Muscle of leg (tissue), 11 donors: Measurements from ENCODE around the gene TTC23L. TPM values are rescaled to one million over a fixed set of nuclear protein-coding genes. Genes with fewer than 3 reads are reported as not detected.

Experiments used
- DNase-seq: peaks from one replicate; pipeline ENCODE4 v3.0.0; 2013
- H3K27ac ChIP-seq: one replicate; pipeline ENCODE4 v1.5.1; 2013; ENCODE audit warnings: mild to moderate bottlenecking, low read length, control low read depth
- H3K27me3 ChIP-seq: one replicate; pipeline ENCODE4 v1.6.1; 2013; ENCODE audit warnings: low read length; ENCODE audit not compliant: control insufficient read depth, insufficient read depth
- H3K36me3 ChIP-seq: one replicate; pipeline ENCODE4 v1.6.1; 2013; ENCODE audit warnings: low read length; ENCODE audit not compliant: control insufficient read depth, insufficient read depth
- H3K4me1 ChIP-seq: one replicate; pipeline ENCODE4 v1.6.1; 2013; ENCODE audit warnings: low read length; ENCODE audit not compliant: control insufficient read depth, insufficient read depth
- H3K4me3 ChIP-seq: one replicate; pipeline ENCODE4 v1.5.1; 2013; ENCODE audit warnings: low read length, control low read depth
- H3K9me3 ChIP-seq: replicated peaks from 2 replicates; pipeline ENCODE4 v1.6.1; 2013; ENCODE audit warnings: low read depth, low read length; ENCODE audit not compliant: control insufficient read depth
- WGBS: methylation state at CpG from one replicate; pipeline ENCODE4 v1.1.5; 2013; ENCODE audit warnings: missing lambda C conversion rate; ENCODE audit not compliant: insufficient coverage; 5-methylcytosine and 5-hydroxymethylcytosine counted together
- polyA plus RNA-seq, 8 donors: library from polyadenylated mRNA; unstranded; fragments of 120-200 nt; gene quantifications; one replicate each; pipeline versions ENCODE4 v1.2.1 to v1.2.3, GENCODE V29; 2013; ENCODE audit warnings: inconsistent platforms in 1 of 8, low replicate concordance in 1 of 8; ENCODE audit not compliant: insufficient read length in 8 of 8, insufficient read depth in 1 of 8
- total RNA-seq: library from RNA; stranded (reverse); fragments of 120-200 nt; gene quantifications from one replicate; pipeline ENCODE4 v1.2.4, GENCODE V29; 2013

TTC23L gene
- total and polyA plus RNA-seq, 9 donors, result 0.12 to 0.68 (median 0.22) TPM

DNA sequence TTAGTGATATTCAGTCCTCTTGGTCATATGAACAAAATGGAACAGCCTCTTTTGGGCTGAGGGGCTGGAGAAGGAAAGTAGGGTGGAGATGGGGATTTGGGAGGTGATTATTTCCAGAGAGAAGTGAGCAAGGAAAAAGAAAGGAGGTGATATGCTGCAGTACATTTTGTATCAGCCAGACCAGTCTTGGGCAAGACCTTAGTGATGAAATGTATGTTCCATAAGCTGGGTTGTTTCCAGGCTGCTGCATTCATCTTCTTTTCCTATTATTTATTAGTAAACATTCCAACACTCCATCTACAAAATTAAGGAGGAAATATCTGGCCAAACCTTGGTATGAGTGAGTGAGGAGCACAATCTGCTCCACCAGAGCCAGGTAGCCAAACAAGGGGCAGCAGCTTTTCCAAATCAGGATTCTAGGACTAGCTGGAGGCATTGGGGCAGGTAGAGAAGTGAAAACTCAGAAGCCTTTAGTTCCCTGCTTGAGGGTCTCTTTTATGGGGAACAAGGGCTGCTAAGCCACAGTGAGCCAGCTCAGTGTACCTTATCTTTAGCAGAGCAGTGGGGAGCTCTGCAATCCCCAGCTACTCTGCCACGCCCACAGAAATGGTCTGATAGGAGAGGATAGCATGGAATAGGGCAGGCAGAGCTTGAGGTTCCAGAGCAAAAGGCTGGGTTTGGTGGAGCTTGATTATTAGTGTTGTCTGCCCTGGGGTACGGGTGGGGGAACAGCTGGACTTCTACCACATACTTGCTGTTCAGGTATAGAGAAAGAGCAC lies 56.9 kb downstream of the TTC23L start:
- H3K9me3 ChIP-seq, result no peaks in the 10 kb centered on the region
- no peak overlapping the region for H3K4me3 ChIP-seq
- H3K36me3 ChIP-seq, result peaks cover 2% of the 10 kb centered on the region
- H3K27me3 ChIP-seq, result no peaks in the 10 kb centered on the region
- H3K4me1 ChIP-seq, result no peaks in the 10 kb centered on the region
- no peak for DNase-seq
- no peak overlapping the region for H3K27ac ChIP-seq
- WGBS, result 90% methylated on average over 2 of the region's 2 CpGs

DNA sequence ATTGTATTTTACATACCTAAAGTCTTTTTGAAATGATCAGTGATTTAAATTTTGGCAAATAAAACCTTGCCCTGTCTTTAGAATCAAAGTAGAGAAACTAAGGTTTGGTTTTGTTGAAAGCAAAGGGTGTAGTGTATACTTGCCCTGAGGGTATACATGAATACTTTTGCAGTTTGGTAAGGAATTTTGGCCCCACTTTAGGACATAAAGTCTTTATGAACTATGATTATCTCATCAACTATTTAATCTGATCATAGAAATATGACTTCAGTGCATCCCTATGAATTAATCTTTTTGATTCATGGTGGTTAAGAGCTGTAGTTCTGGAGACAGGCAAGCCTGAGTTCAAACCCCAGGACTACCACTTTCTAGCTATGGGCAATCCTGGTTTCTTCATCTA lies 58.7 kb downstream of the TTC23L start:
- H3K27me3 ChIP-seq, result no peaks in the 10 kb centered on the region
- peaks cover 2% of the 10 kb centered on the region for H3K36me3 ChIP-seq
- no peak for DNase-seq
- no peaks in the 10 kb centered on the region for H3K4me1 ChIP-seq
- no peaks in the 10 kb centered on the region for H3K9me3 ChIP-seq
- no peak overlapping the region for H3K27ac ChIP-seq
- H3K4me3 ChIP-seq, result no peak overlapping the region

DNA sequence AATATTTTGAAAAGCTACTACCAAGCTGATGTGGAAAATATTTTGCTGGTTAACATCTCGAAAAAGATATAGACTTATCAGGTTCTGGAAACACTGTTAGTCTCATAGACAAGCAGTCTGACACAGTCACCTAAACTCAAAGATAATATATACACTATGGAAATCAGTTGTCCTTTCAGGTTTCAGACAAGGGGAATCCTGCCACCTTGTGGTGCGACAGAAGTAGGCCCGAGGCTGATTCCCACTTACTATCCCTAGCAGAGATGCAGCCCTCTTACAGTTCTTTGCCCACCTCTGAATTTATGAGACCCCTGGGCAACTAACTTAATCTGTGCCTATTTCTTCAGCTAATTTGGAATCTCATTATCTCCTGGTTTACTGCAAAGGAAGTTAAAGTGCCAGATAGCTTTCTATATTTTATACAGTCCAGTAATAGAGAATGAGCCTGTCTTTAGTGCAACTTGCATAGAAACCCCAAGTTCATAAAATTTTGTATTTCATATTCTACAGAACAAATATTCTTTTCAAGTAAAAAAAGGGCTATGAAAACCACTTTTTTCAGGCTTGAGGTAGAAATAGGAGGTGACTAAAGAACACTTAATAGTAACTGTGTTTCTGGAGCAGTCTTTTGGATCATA lies 59.4 kb downstream of the TTC23L start:
- no peaks in the 10 kb centered on the region for H3K9me3 ChIP-seq

DNA sequence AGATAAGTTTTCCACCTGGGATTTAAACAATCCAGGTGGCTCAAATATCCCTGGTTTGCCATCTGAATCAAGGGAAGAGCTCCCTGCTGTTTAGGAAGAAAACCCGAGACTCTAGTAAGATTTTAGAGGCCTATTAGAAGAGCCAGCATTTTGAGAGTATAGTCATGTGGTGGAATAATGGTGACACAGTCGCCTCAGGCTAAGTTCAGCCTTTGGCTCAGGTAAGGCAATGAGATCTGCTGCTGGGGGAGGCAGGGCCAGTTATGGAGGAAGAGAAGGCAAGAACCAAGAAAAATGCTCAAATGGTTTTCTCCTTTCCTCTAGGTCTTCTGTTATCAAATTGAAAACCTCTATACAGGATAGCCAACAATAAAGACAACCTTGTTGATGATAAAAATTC lies 60.1 kb downstream of the TTC23L start:
- 79% methylated on average over 2 of the region's 2 CpGs for WGBS
- Histone ChIP-seq H3K27ac (no peak overlapping the region), H3K4me1 (no peaks in the 10 kb centered on the region), H3K27me3 (no peaks in the 10 kb centered on the region), H3K4me3 (no peak overlapping the region), H3K9me3 (no peaks in the 10 kb centered on the region), H3K36me3 (peaks cover 2% of the 10 kb centered on the region)
- DNase-seq, result no peak

More for the DNA sequence above, 59.4 kb downstream of the TTC23L start:
- no peak overlapping the region for H3K27ac ChIP-seq
- DNase-seq, result peak; percentile 86
- no peaks in the 10 kb centered on the region for H3K4me1 ChIP-seq
- H3K36me3 ChIP-seq, result peaks cover 2% of the 10 kb centered on the region
- WGBS, result 0% methylated on average over 2 of the region's 3 CpGs
- H3K27me3 ChIP-seq, result no peaks in the 10 kb centered on the region
- H3K4me3 ChIP-seq, result no peak overlapping the region

DNA sequence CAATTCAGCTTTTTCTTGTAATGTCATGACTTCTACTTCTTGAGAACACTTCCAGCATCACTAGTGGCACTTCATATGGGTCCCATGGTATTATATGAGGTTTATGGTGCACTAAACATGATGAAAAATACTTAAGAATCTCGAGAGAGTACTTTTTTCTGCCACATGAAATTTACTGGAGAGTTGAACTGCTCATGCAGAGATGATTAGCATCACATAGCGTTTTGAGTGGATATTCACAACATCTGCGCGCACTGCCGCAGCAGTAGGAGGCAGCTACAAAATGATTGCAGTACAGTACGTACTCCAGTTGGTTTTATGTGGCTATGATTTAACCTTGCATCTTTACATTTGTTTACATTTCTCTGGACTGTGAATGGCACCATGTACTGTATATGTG lies 61.7 kb downstream of the TTC23L start:
- Histone ChIP-seq H3K4me3 (no peak overlapping the region), H3K9me3 (no peaks in the 10 kb centered on the region), H3K27me3 (no peaks in the 10 kb centered on the region), H3K27ac (no peak overlapping the region), H3K36me3 (peaks cover 4% of the 10 kb centered on the region), H3K4me1 (no peaks in the 10 kb centered on the region)
- no peak for DNase-seq
- WGBS, result 33% methylated on average over 1 of the region's 6 CpGs

DNA sequence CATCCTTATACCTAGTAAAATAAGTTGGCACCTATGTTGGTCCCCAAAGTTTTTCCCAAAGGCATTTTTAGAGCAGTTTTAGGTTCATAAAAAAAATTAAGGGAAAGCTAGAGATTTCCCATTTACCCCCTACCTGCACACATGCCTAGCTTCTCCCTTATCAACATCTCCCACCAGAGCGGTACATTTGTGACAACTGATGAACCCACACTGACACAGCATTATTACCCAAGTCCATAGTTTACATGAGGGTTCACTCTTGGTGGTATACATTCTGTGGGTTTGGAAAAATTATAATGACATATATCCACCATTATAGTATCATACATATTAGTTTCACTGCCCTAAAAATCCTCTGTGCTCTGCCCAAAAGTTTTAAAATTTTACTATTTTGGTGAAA lies 64.3 kb downstream of the TTC23L start:
- no peaks in the 10 kb centered on the region for H3K27me3 ChIP-seq
- H3K9me3 ChIP-seq, result no peaks in the 10 kb centered on the region
- no peak overlapping the region for H3K4me3 ChIP-seq
- peaks cover 12% of the 10 kb centered on the region for H3K36me3 ChIP-seq
- WGBS, result no CpG with 5 or more reads among the region's 1 CpG
- no peak for DNase-seq
- no peak overlapping the region for H3K27ac ChIP-seq
- H3K4me1 ChIP-seq, result no peaks in the 10 kb centered on the region

DNA sequence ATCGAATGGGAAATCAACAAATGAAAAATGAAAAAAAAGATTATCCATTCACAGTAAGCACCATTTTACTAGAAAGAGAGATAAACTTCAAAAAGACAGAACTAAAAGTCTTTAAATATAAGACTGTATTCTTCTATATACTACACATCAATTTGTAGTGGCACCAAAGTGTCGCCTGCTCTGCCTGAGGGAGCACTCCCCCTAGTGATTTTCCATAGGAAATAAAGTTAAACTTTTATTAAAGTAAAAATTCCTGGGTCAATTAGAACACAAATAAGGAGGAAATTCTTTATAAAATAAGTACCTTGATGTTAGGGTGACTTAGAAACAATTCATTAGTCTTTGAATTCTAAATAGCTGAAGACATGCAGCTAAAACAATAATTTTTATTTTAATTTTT lies 66.6 kb downstream of the TTC23L start:
- no peaks in the 10 kb centered on the region for H3K9me3 ChIP-seq
- H3K36me3 ChIP-seq, result peaks cover 20% of the 10 kb centered on the region
- no peak overlapping the region for H3K4me3 ChIP-seq
- no peak for DNase-seq
- H3K4me1 ChIP-seq, result no peaks in the 10 kb centered on the region
- no peaks in the 10 kb centered on the region for H3K27me3 ChIP-seq
- no CpG with 5 or more reads among the region's 2 CpGs for WGBS
- no peak overlapping the region for H3K27ac ChIP-seq

DNA sequence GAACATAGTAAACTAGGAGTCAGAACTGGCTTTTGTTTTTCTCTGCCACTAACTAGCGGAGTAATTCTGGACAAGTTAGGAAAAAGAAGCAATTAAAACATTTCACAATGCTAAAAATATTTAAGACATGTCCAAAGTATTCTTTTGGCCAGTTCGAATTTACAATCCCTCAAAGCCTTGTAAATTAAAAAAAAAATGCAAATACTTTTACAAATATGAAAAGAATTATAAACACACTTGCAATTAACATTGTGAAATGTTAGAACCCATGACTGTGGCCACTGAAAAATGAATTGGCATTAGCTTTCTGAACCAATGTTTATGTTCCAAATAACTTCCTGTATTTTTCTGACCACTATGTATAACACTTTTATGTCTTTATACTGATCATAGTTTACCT lies 74.1 kb downstream of the TTC23L start:
- Histone ChIP-seq H3K27me3 (no peaks in the 10 kb centered on the region), H3K4me1 (peaks cover 7% of the 10 kb centered on the region), H3K4me3 (no peak overlapping the region), H3K27ac (no peak overlapping the region), H3K9me3 (no peaks in the 10 kb centered on the region), H3K36me3 (peaks cover 22% of the 10 kb centered on the region)
- DNase-seq, result no peak
- no CpG with 5 or more reads among the region's 2 CpGs for WGBS

DNA sequence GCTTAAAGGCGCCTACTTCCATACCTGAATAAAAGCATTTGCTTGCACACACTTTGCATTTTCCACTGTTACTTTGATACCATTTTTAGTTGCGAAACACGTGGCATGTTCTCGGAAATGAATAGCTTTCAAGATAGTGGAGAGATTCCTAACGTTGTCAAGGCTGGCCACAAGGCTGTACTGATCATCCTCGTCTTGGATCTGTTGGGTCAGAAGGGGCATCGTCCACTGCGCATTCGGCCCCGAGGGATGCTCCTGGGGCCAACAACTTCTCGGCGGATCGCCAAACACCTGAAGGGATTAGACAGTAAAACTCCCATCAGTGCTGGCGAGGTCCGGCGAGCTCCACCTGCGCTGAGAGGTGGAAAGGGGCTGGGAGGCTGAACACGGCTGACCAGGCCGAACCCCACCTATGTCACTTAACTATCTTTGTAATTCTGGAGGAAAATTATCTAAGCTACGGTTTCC lies 75.7 kb downstream of the TTC23L start:
- H3K27me3 ChIP-seq, result no peaks in the 10 kb centered on the region
- peaks cover 21% of the 10 kb centered on the region for H3K36me3 ChIP-seq
- peaks cover 7% of the 10 kb centered on the region for H3K4me1 ChIP-seq
- 1% methylated on average over 15 of the region's 20 CpGs for WGBS
- peak overlapping the region; percentile 91 for H3K4me3 ChIP-seq
- DNase-seq, result no peak
- no peaks in the 10 kb centered on the region for H3K9me3 ChIP-seq
- H3K27ac ChIP-seq, result peak overlapping the region; percentile 93

DNA sequence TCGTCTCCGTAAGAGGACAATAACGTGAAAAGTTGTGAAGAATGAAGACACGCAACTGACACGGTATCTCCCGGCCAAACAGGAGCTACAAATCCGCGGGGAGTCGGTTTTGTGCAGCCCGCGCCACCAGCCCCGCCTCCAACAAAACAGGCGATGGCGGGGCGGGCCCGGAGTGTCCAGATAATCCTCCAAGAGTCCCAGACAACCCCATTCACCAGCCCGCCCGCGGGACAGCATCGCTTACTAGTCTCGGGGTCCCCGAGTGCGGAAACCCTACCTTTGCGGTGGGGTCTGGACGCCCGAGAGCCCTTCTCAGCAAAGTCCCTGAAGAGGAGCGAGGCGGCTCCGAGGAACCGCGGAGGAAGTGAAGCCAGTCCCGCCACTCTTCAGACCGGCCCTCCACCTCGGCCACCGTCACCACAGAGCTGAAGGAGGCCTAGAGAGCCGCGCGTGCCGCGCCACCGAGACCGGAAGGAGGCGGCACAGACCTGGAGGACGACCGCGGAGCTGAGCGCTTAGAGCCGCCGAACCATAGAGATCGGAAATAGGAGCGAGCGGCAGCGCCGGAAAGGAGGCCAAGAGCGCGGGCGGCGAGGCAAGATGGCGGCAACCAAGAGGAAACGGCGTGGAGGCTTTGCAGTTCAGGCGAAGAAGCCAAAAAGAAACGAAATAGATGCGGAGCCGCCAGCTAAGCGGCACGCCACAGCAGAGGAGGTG lies 76.3 kb downstream of the TTC23L start, which contains the start of the genes BRIX1 and RAD1:
TSS of gene BRIX1 (plus strand) at position 573 of the 717 bp plus-strand sequence. CDS start at position 601, 28 bp downstream.
TSS of gene RAD1 (minus strand) at position 366 of the 717 bp plus-strand sequence. CDS start 612 bp downstream, outside the sequence.
- Histone ChIP-seq H3K4me1 (peaks cover 7% of the 10 kb centered on the region), H3K4me3 (peak within 1 kb of the TSS; percentile 91), H3K27me3 (no peaks in the 10 kb centered on the region), H3K36me3 (peaks cover 15% of the 10 kb centered on the region), H3K27ac (peak within 1 kb of the TSS; percentile 93), H3K9me3 (no peaks in the 10 kb centered on the region)
- under 1% methylated on average over 64 of the region's 67 CpGs for WGBS
- peak; percentile 99 for DNase-seq
